GM12878 (cell line): Measurements from ENCODE around the gene MCEMP1. TPM values are rescaled to one million over a fixed set of nuclear protein-coding genes. Genes with fewer than 3 reads are reported as not detected.

Experiments used
- ATAC-seq: fragments of 200-7000 bp; cut with Tn5 transposase; 3 replicates; pipeline ENCODE4 v1.9.1; 2020; ENCODE audit warnings: mild to moderate bottlenecking, moderate library complexity
- BruUV-seq: library from RNA; stranded (reverse); fragments of 400-500 nt; replicated peaks from 2 replicates; lab custom pipeline; 2021; lab: Mats Ljungman, UMichigan
- CTCF ChIA-PET: fragments of 300-600 bp; sonication (Branson Sonifier 250); formaldehyde crosslinking; extraction: SDS; loops from one replicate; lab custom pipeline; 2021; ENCODE audit warnings: inconsistent platforms; lab: Yijun Ruan, JAX
- POLR2A ChIA-PET: fragments of 350-600 bp; formaldehyde crosslinking; extraction: SDS; loops from one replicate; lab custom pipeline; 2021; ENCODE audit warnings: inconsistent platforms; lab: Charles Lee
- RAD21 ChIA-PET: fragments of 300-600 bp; sonication (Branson Sonifier 250); formaldehyde crosslinking; loops from one replicate; lab custom pipeline; 2023; ENCODE audit warnings: antibody characterized with exemption; ENCODE audit not compliant: unreplicated experiment; lab: Charles Lee
- SMC1A ChIA-PET: fragments of 300-600 bp; sonication (Branson Sonifier 250); formaldehyde crosslinking; loops from one replicate; lab custom pipeline; 2023; ENCODE audit not compliant: unreplicated experiment, uncharacterized antibody; lab: Charles Lee
- DNase-seq: peaks from one replicate; pipeline ENCODE4 v3.0.0-alpha.2; 2011; ENCODE audit warnings: low read depth, low spot score
- FAIRE-seq: peaks from 3 replicates; lab custom pipeline; 2011; peaks lifted over from hg19 to GRCh38; lab: Jason Lieb, UNC
- H2AFZ ChIP-seq: 2 replicates; pipeline ENCODE4 v1.6.0; 2011; ENCODE audit warnings: low read depth, low read length, control low read depth; ENCODE audit not compliant: control insufficient read depth
- H3K27ac ChIP-seq: 2 replicates; pipeline ENCODE4 v1.5.1; 2011; ENCODE audit warnings: control low read depth; ENCODE audit not compliant: control insufficient read depth, insufficient read depth
- H3K27me3 ChIP-seq, 2 experiments: replicated peaks in 1 of 2; 2 replicates each; pipeline versions ENCODE4 v1.6.0 to v1.6.1; 2011; ENCODE audit warnings: low read length in 1 of 2; ENCODE audit not compliant: control insufficient read depth in 2 of 2, insufficient read depth in 2 of 2
- H3K36me3 ChIP-seq, 2 experiments: 2 replicates each; pipeline ENCODE4 v1.5.1; 2011; ENCODE audit warnings: low read length in 1 of 2; ENCODE audit not compliant: control insufficient read depth in 2 of 2, insufficient read depth in 2 of 2
- H3K4me1 ChIP-seq: 2 replicates; pipeline ENCODE4 v1.6.1; 2011; ENCODE audit warnings: mild to moderate bottlenecking, low read length, moderate library complexity, mixed read lengths; ENCODE audit not compliant: control insufficient read depth, insufficient read depth
- H3K4me2 ChIP-seq: 2 replicates; pipeline ENCODE4 v1.6.0; 2011; ENCODE audit warnings: control low read depth; ENCODE audit not compliant: control insufficient read depth, insufficient read depth
- H3K4me3 ChIP-seq: fragments of 200-600 bp; sonication (generic); 2 replicates; pipeline ENCODE4 v1.5.1; 2016
- H3K79me2 ChIP-seq: 2 replicates; pipeline ENCODE4 v1.6.0; 2011; ENCODE audit warnings: low read length; ENCODE audit not compliant: control insufficient read depth, insufficient read depth
- H3K9ac ChIP-seq: 2 replicates; pipeline ENCODE4 v1.8.0; 2011; ENCODE audit warnings: low read length, control low read depth, mixed read lengths; ENCODE audit not compliant: control insufficient read depth, insufficient read depth
- H3K9me3 ChIP-seq: replicated peaks from 3 replicates; pipeline ENCODE4 v1.5.1; 2011; ENCODE audit warnings: mild to moderate bottlenecking, low read length; ENCODE audit not compliant: control insufficient read depth, insufficient read depth
- H4K20me1 ChIP-seq: 2 replicates; pipeline ENCODE4 v1.6.0; 2011; ENCODE audit not compliant: control insufficient read depth, insufficient read depth
- ATF3 ChIP-seq: IDR thresholded peaks from 2 replicates; pipeline ENCODE4 v1.6.1; 2011; ENCODE audit warnings: low read depth, mild to moderate bottlenecking, low read length, moderate library complexity, borderline replicate concordance; ENCODE audit errors: extremely low read depth
- ATF7 ChIP-seq: fragments of 450-650 bp; IDR thresholded peaks from 2 replicates; pipeline ENCODE4 v1.6.1; 2016; ENCODE audit warnings: low read depth, mild to moderate bottlenecking
- BCL3 ChIP-seq: IDR thresholded peaks from 2 replicates; pipeline ENCODE4 v1.6.1; 2011; ENCODE audit warnings: borderline replicate concordance, low read depth, mild to moderate bottlenecking, moderate library complexity, low read length; ENCODE audit not compliant: insufficient read depth, poor library complexity, severe bottlenecking
- BHLHE40 ChIP-seq, 2 experiments: fragments of 450-650 bp in 1 of 2; IDR thresholded peaks; 2 replicates each; pipeline ENCODE4 v1.6.1; 2011 to 2017; ENCODE audit warnings: low read depth in 2 of 2, borderline replicate concordance in 1 of 2, improper control_type of control experiment in 1 of 2, low read length in 1 of 2, mild to moderate bottlenecking in 1 of 2
- DPF2 ChIP-seq: fragments of 450-650 bp; IDR thresholded peaks from 2 replicates; pipeline ENCODE4 v1.6.1; 2017; ENCODE audit warnings: mild to moderate bottlenecking
- EZH2 ChIP-seq: IDR thresholded peaks from 2 replicates; pipeline ENCODE4 v1.6.1; 2012; ENCODE audit warnings: low read depth, mild to moderate bottlenecking, control low read depth, inconsistent platforms, low read length, borderline replicate concordance; ENCODE audit not compliant: control insufficient read depth
- FOXM1 ChIP-seq: IDR thresholded peaks from 2 replicates; pipeline ENCODE4 v1.6.1; 2012; ENCODE audit warnings: low read depth, mild to moderate bottlenecking, inconsistent platforms, low read length, moderate library complexity
- IRF4 ChIP-seq: IDR thresholded peaks from 2 replicates; pipeline ENCODE4 v1.6.1; 2011; ENCODE audit warnings: low read depth, low read length
- KLF5 ChIP-seq: fragments of 450-650 bp; IDR thresholded peaks from 2 replicates; pipeline ENCODE4 v1.6.1; 2014; ENCODE audit warnings: mild to moderate bottlenecking; ENCODE audit not compliant: partially characterized antibody
- MAX ChIP-seq: IDR thresholded peaks from 2 replicates; pipeline ENCODE4 v1.6.1; 2012; ENCODE audit warnings: low read depth, low read length, improper control_type of control experiment
- NBN ChIP-seq: fragments of 450-650 bp; IDR thresholded peaks from 2 replicates; pipeline ENCODE4 v1.6.1; 2016
- RAD21 ChIP-seq: IDR thresholded peaks from 2 replicates; pipeline ENCODE4 v1.6.1; 2011; ENCODE audit warnings: mild to moderate bottlenecking, low read depth, low read length, moderate library complexity; ENCODE audit not compliant: insufficient read depth
- SUPT20H ChIP-seq: IDR thresholded peaks from 2 replicates; pipeline ENCODE4 v1.6.1; 2011; ENCODE audit warnings: low read depth, mild to moderate bottlenecking, low read length, moderate library complexity, borderline replicate concordance; ENCODE audit not compliant: control insufficient read depth
- USF2 ChIP-seq: IDR thresholded peaks from 2 replicates; pipeline ENCODE4 v1.6.1; 2011; ENCODE audit warnings: low read depth, low read length, improper control_type of control experiment, borderline replicate concordance
- YBX1 ChIP-seq: fragments of 450-650 bp; IDR thresholded peaks from 2 replicates; pipeline ENCODE4 v1.6.1; 2016; ENCODE audit warnings: antibody characterized with exemption
- ZBTB33 ChIP-seq: fragments of 450-650 bp; IDR thresholded peaks from 2 replicates; pipeline ENCODE4 v1.6.1; 2017; ENCODE audit warnings: mild to moderate bottlenecking
- WGBS: methylation state at CpG from one replicate; pipeline ENCODE4 v1.1.6; 2016; ENCODE audit warnings: low lambda C conversion rate; ENCODE audit not compliant: insufficient replicate concordance, insufficient coverage; ENCODE audit errors: missing lambda C conversion rate; 5-methylcytosine and 5-hydroxymethylcytosine counted together
- in situ Hi-C: fragments of 300-500 bp; cut with MboI; formaldehyde crosslinking; loops from 9 replicates; pipeline ENCODE4 v1.14.3; 2018; ENCODE audit warnings: mixed read lengths
- intact Hi-C: fragments of 100-400 bp; cut with micrococcal nuclease; formaldehyde crosslinking; loops from one replicate; pipeline ENCODE4 v1.14.2; 2022; ENCODE audit not compliant: unreplicated experiment
- polyA plus RNA-seq, 11 experiments: library from polyadenylated mRNA; depleted of rRNA in 4 of 11; unstranded in 6 of 11; stranded (reverse) in 5 of 11; fragments of >200 nt; fragmentation: Nextera tagmentation in 4 of 11; fragmentation: Illumina TruSeq in 1 of 11; extraction: Ambion mirVana in 4 of 11; extraction: Trizol in 1 of 11; gene quantifications; 1 replicate in 1 of 11; 2 replicates in 10 of 11; pipeline versions ENCODE4 v1.2.1 to v1.2.3, GENCODE V29; 2011 to 2016; ENCODE audit warnings: inconsistent platforms in 2 of 11, missing spikeins in 2 of 11, low read depth in 1 of 11
- total RNA-seq, 4 experiments: library from RNA; depleted of rRNA in 3 of 4; stranded (reverse); fragments of >200 nt in 3 of 4; fragmentation: Illumina TruSeq in 1 of 4; extraction: Trizol in 1 of 4; gene quantifications; 2 replicates each; pipeline versions ENCODE4 v1.2.1 to v1.2.3, GENCODE V29; 2013 to 2021

The MCEMP1 gene
- total and polyA plus RNA-seq, 10 of the 15 experiments (the other 5 are each of a cell fraction or from before 2014, with no cell fraction given): 0.08 to 0.55 (median 0.26) TPM; not detected in 1

- ATAC-seq: peak; percentile 73
- BruUV-seq: no TSS peak
- no peak for DNase-seq
- Histone ChIP-seq H3K4me3 (no peak overlapping the region), H3K27me3 (no peaks in the 10 kb centered on the region; a peak in 1 of 4 replicates), H4K20me1 (no peaks in the 10 kb centered on the region), H3K9ac (no peak overlapping the region), H3K36me3 (peaks cover 0 to 3% of the 10 kb centered on the region in 2 experiments; a peak in 2 of 4 replicates), H3K4me1 (peaks cover 44% of the 10 kb centered on the region), H2AFZ (peak overlapping the region; percentile 56), H3K4me2 (peak overlapping the region; percentile 64), H3K79me2 (peaks cover 23% of the 10 kb centered on the region), H3K9me3 (no peaks in the 10 kb centered on the region; the same call in 2 of the 3 replicates), H3K27ac (no peak overlapping the region)
- peak; percentile 75 for FAIRE-seq
- ChIA-PET CTCF (interaction anchor here (0.7 to 3.6 kb wide), 4 partner anchors 111 to 131 kb away, joined by 3 to 20 read pairs (median 5); no protein-coding TSS in a partner anchor), SMC1A (interaction anchor here (2.9 kb wide), 1 partner anchor 110 kb away, joined by 12 read pairs; no protein-coding TSS in a partner anchor), RAD21 (interaction anchor here (0.8 to 0.9 kb wide), 3 partner anchors 18 to 127 kb away, joined by 3 to 4 read pairs (median 4); no protein-coding TSS in a partner anchor), POLR2A (interaction anchor here (0.7 kb wide), 1 partner anchor 20 kb away, joined by 3 read pairs; no protein-coding TSS in a partner anchor)
- in situ Hi-C loops (no loop called here), intact Hi-C loops (loop anchor here (1.0 to 10.0 kb wide), 3 partner anchors 111 to 294 kb away; no protein-coding TSS in a partner anchor)
- WGBS: 31% methylated on average over 29 of the region's 30 CpGs
- TF ChIP-seq EZH2: no peak
- peak; percentile 49; the same call in 1 of the 2 replicates for TF ChIP-seq MAX
- TF ChIP-seq USF2: peak; percentile 68
- TF ChIP-seq KLF5: no peak
- TF ChIP-seq SUPT20H: no peak
- 0 out of 2 replicates have a peak, but pooled peaks have one; percentile 37 for TF ChIP-seq NBN
- TF ChIP-seq YBX1: no peak
- 0 out of 2 replicates have a peak, but pooled peaks have one; percentile 21 for TF ChIP-seq DPF2
- TF ChIP-seq FOXM1: no peak
- TF ChIP-seq ATF3: peak; percentile 34; the same call in 1 of the 2 replicates
- TF ChIP-seq RAD21: peak; percentile 81
- 0 out of 2 replicates have a peak, but pooled peaks have one; percentile 12 for TF ChIP-seq ATF7
- TF ChIP-seq BCL3: peak; percentile 96
- TF ChIP-seq BHLHE40 (IDR thresholded peaks at IDR 0.05; ENCODE audit: borderline replicate concordance in 1 of 2, low read depth in 2 of 2, low read length in 1 of 2): peak; percentile 74 to 90; a peak in 3 of 4 replicates
- no peak for TF ChIP-seq IRF4
- peak; percentile 57; the same call in 1 of the 2 replicates for TF ChIP-seq ZBTB33
Measured at GRCh38 chr19:7678971-7679751, 2.3 kb downstream of the MCEMP1 start.
